Metanephros (tissue), 1 donor: ENCODE data around the gene DCAF15. TPM values are rescaled to one million over a fixed set of nuclear protein-coding genes. Genes with fewer than 3 reads are reported as not detected.

ENCODE experiments used
- total RNA-seq: library from RNA; depleted of rRNA; stranded (reverse); fragments of >200 nt; gene quantifications from one replicate; pipeline ENCODE4 v1.2.3, GENCODE V29; 2014

Gene DCAF15
- 23.9 TPM for total RNA-seq

GRCh38 chr19:13952154-13952930, at the start of gene DCAF15:
Gene DCAF15 (plus strand): TSS chr19:13952509. CDS start chr19:13952513, 4 bp downstream.

GRCh38 chr19:13905634-13906520, 46.4 kb upstream of the DCAF15 start, which contains the start of the genes BRME1 and CC2D1A:
Gene BRME1 (minus strand): TSS chr19:13906117. CDS start chr19:13904892, 1,225 bp downstream.
Gene CC2D1A (plus strand): TSS chr19:13906201. CDS start chr19:13906442, 241 bp downstream.

GRCh38 chr19:13938301-13939064, 13.8 kb upstream of the DCAF15 start, which contains the start of gene PODNL1:
Gene PODNL1 (minus strand): TSS chr19:13938417. CDS start chr19:13938181, 236 bp downstream.

GRCh38 chr19:14006085-14006765, 53.9 kb downstream of the DCAF15 start, which contains the start of gene RFX1:
Gene RFX1 (minus strand): TSS chr19:14006320. CDS start chr19:13993843, 12,477 bp downstream.

Other genes with a start within 250 kb of the DCAF15 start
- gene MRI1, start 188.0 kb upstream of the DCAF15 start, total RNA-seq: 67.3 TPM
- gene C19orf53, start 178.1 kb upstream of the DCAF15 start, total RNA-seq: 48.1 TPM
- 15.9 TPM for gene ZSWIM4, start 157.1 kb upstream of the DCAF15 start, total RNA-seq
- gene NANOS3, start 75.4 kb upstream of the DCAF15 start, total RNA-seq: not detected
- 4.2 TPM for gene BRME1, start 46.4 kb upstream of the DCAF15 start, total RNA-seq
- 19.6 TPM for gene CC2D1A, start 46.3 kb upstream of the DCAF15 start, total RNA-seq
- gene PODNL1, start 14.1 kb upstream of the DCAF15 start, total RNA-seq: 0.76 TPM
- gene RFX1, start 53.8 kb downstream of the DCAF15 start, total RNA-seq: 14.8 TPM
- gene RLN3, start 75.6 kb downstream of the DCAF15 start, total RNA-seq: not detected
- 7.2 TPM for gene IL27RA, start 79.3 kb downstream of the DCAF15 start, total RNA-seq
- gene PALM3, start 109.6 kb downstream of the DCAF15 start, total RNA-seq: 5.0 TPM
- 6.6 TPM for gene MISP3, start 120.3 kb downstream of the DCAF15 start, total RNA-seq
- gene C19orf67, start 133.3 kb downstream of the DCAF15 start, total RNA-seq: not detected
- gene SAMD1, start 138.2 kb downstream of the DCAF15 start, total RNA-seq: 39.5 TPM
- 76.0 TPM for gene PRKACA, start 165.3 kb downstream of the DCAF15 start, total RNA-seq
- gene ASF1B, start 184.1 kb downstream of the DCAF15 start, total RNA-seq: 16.7 TPM